Body of pancreas (tissue), 4 donors: ENCODE data around the gene TUBGCP6.

Experiments
- CTCF ChIP-seq, 7 experiments: fragments of 450-650 bp in 4 of 7; fragments of 200-600 bp in 3 of 7; sonication (generic) in 3 of 7; IDR thresholded peaks; one replicate each; pipeline ENCODE4 v1.5.1; 2016 to 2019; ENCODE audit warnings: antibody characterized with exemption in 7 of 7
- POLR2A ChIP-seq, 3 donors: fragments of 450-650 bp; IDR thresholded peaks; one replicate each; pipeline ENCODE4 v1.6.1; 2016; ENCODE audit warnings: antibody characterized with exemption in 3 of 3, mild to moderate bottlenecking in 2 of 3

GRCh38 chr22:50218153-50218995, 26.4 kb downstream of the TUBGCP6 start:
- no peak for TF ChIP-seq CTCF (IDR thresholded peaks at IDR 0.05)
- TF ChIP-seq POLR2A (IDR thresholded peaks at IDR 0.05) = no peak
